Lung (tissue), 12 donors: ENCODE results near the gene DAAM1. TPM values are rescaled to one million over a fixed set of nuclear protein-coding genes. Genes with fewer than 3 reads are reported as not detected.

ENCODE experiments used
- ATAC-seq: fragments of 200-7000 bp; cut with Tn5 transposase; one replicate; pipeline ENCODE4 v1.9.1; 2020; ENCODE audit warnings: moderate number of reproducible peaks; ENCODE audit not compliant: insufficient read depth, low FRiP score
- DNase-seq, 3 donors: peaks; one replicate each; pipeline ENCODE4 v3.0.0-alpha.2; 2013 to 2017
- H3K27ac ChIP-seq, 2 donors: one replicate each; pipeline ENCODE4 v1.5.1; 2013; ENCODE audit warnings: mild to moderate bottlenecking in 2 of 2, moderate library complexity in 2 of 2, control low read depth in 1 of 2, inconsistent platforms in 1 of 2, low read depth in 1 of 2, low read length in 1 of 2
- H3K27me3 ChIP-seq, 3 donors: one replicate each; pipeline ENCODE4 v1.5.1; 2013; ENCODE audit warnings: low read length in 2 of 3; ENCODE audit not compliant: control insufficient read depth in 3 of 3, insufficient read depth in 3 of 3
- H3K36me3 ChIP-seq, 4 donors: one replicate each; pipeline ENCODE4 v1.5.1; 2013; ENCODE audit warnings: low read length in 4 of 4, mild to moderate bottlenecking in 1 of 4, moderate library complexity in 1 of 4; ENCODE audit not compliant: control insufficient read depth in 4 of 4, insufficient read depth in 4 of 4
- H3K4me1 ChIP-seq, 5 donors: one replicate each; pipeline ENCODE4 v1.5.1; 2013; ENCODE audit warnings: low read length in 5 of 5, mild to moderate bottlenecking in 2 of 5, moderate library complexity in 1 of 5; ENCODE audit not compliant: control insufficient read depth in 5 of 5, insufficient read depth in 5 of 5
- H3K4me3 ChIP-seq: one replicate; pipeline ENCODE4 v1.5.1; 2013; ENCODE audit warnings: mild to moderate bottlenecking, control low read depth, moderate library complexity
- H3K9ac ChIP-seq, 2 donors: one replicate each; pipeline ENCODE4 v1.5.1; 2013; ENCODE audit warnings: low read length in 2 of 2, control low read depth in 1 of 2; ENCODE audit not compliant: insufficient read depth in 1 of 2
- H3K9me3 ChIP-seq, 4 donors: one replicate each; pipeline ENCODE4 v1.5.1; 2013; ENCODE audit warnings: low read length in 3 of 4, mild to moderate bottlenecking in 1 of 4, moderate library complexity in 1 of 4; ENCODE audit not compliant: control insufficient read depth in 4 of 4, insufficient read depth in 3 of 4
- CTCF ChIP-seq: IDR thresholded peaks from 2 replicates; pipeline ENCODE4 v1.5.1; 2012; ENCODE audit warnings: mild to moderate bottlenecking; ENCODE audit errors: control extremely low read depth, extremely low read depth
- WGBS, 2 donors: extraction: QIAGEN DNeasy Blood & Tissue Kit; methylation state at CpG; one replicate each; pipeline ENCODE4 v1.1.7; 2013; 5-methylcytosine and 5-hydroxymethylcytosine counted together
- polyA plus RNA-seq, 2 donors: library from polyadenylated mRNA; stranded (reverse); fragments of 200-250 nt; gene quantifications; one replicate each; pipeline ENCODE4 v1.2.1, GENCODE V29; 2013
- total RNA-seq, 2 donors: library from RNA; depleted of rRNA in 1 of 2; stranded (reverse); fragments of >200 nt in 1 of 2; gene quantifications; one replicate each; pipeline ENCODE4 v1.2.1, GENCODE V29; 2014 to 2021
- donor health status: control.
- donor health status: control.
- donor health status: Bipolar disorder and iron deficiency.
- donor health status: healthy.
- donor health status: DM: yes; HTN: yes; CAD: no.

Gene DAAM1
- total and polyA plus RNA-seq, 4 donors = 10.3 to 84.6 (median 32.6) TPM

- H3K36me3 ChIP-seq = peaks cover 0 to 12% (median 5%) of the 10 kb centered on the region in 4 donors
- H3K27ac ChIP-seq = no peak overlapping the region
- H3K9ac ChIP-seq = no peak overlapping the region
- H3K4me3 ChIP-seq = no peak overlapping the region
- no peaks in the 10 kb centered on the region for H3K9me3 ChIP-seq
- TF ChIP-seq CTCF = no peak
- ATAC-seq (no peak), DNase-seq (no peak)
- H3K27me3 ChIP-seq = no peaks in the 10 kb centered on the region
- H3K4me1 ChIP-seq = peaks cover 0 to 28% (median under 1%) of the 10 kb centered on the region in 5 donors
These were observed 84.2 kb downstream of the DAAM1 start for GRCh38 chr14:59272633-59273032.

- Histone ChIP-seq H3K27ac (no peak overlapping the region), H3K9ac (no peak overlapping the region), H3K36me3 (peaks cover 0 to 9% (median 5%) of the 10 kb centered on the region in 4 donors), H3K4me1 (peaks cover 0 to 29% (median 5%) of the 10 kb centered on the region in 5 donors), H3K9me3 (no peaks in the 10 kb centered on the region), H3K4me3 (no peak overlapping the region), H3K27me3 (no peaks in the 10 kb centered on the region)
- DNase-seq = no peak
- 78 to 90% methylated on average over 4 of the region's 4 CpGs for WGBS, 2 donors
- no peak for ATAC-seq
- no peak for TF ChIP-seq CTCF
These were observed 85.3 kb downstream of the DAAM1 start for GRCh38 chr14:59273737-59274136.

GRCh38 chr14:59274991-59275391, 86.5 kb downstream of the DAAM1 start:
- no peak for DNase-seq
- H3K27ac ChIP-seq = peak overlapping the region; percentile 21 to 37
- WGBS, 2 donors = 65 to 75% methylated on average over 3 of the region's 3 CpGs

More at GRCh38 chr14:59274991-59275391, 86.5 kb downstream of the DAAM1 start:
- Histone ChIP-seq H3K9ac (no peak overlapping the region), H3K4me1 (peaks cover 0 to 22% (median 7%) of the 10 kb centered on the region in 5 donors), H3K36me3 (peaks cover 0 to 3% (median under 1%) of the 10 kb centered on the region in 4 donors), H3K9me3 (no peaks in the 10 kb centered on the region), H3K4me3 (no peak overlapping the region), H3K27me3 (no peaks in the 10 kb centered on the region)
- no peak for ATAC-seq
- no peak for TF ChIP-seq CTCF
